Liver (tissue), 9 donors: ENCODE measurements around the gene CPNE9. TPM values are rescaled to one million over a fixed set of nuclear protein-coding genes. Genes with fewer than 3 reads are reported as not detected.

Experiments used
- DNase-seq: peaks from one replicate; pipeline ENCODE4 v3.0.0-alpha.2; 2017; ENCODE audit warnings: low spot score
- H3K27ac ChIP-seq, 2 donors: one replicate each; pipeline ENCODE4 v1.7.0; 2013; ENCODE audit warnings: inconsistent platforms in 2 of 2, low read length in 2 of 2, control low read depth in 1 of 2, low read depth in 1 of 2, mild to moderate bottlenecking in 1 of 2
- H3K27me3 ChIP-seq, 4 donors: one replicate each; pipeline versions ENCODE4 v1.6.1 to v1.7.0; 2013; ENCODE audit warnings: low read length in 3 of 4, inconsistent platforms in 1 of 4, mild to moderate bottlenecking in 1 of 4, moderate library complexity in 1 of 4; ENCODE audit not compliant: control insufficient read depth in 4 of 4, insufficient read depth in 4 of 4
- H3K36me3 ChIP-seq, 4 donors: one replicate each; pipeline versions ENCODE4 v1.6.1 to v1.7.0; 2013; ENCODE audit warnings: low read length in 3 of 4, mild to moderate bottlenecking in 3 of 4, low read depth in 1 of 4, moderate library complexity in 1 of 4; ENCODE audit not compliant: control insufficient read depth in 4 of 4, insufficient read depth in 3 of 4
- H3K4me1 ChIP-seq, 4 donors: one replicate each; pipeline versions ENCODE4 v1.6.1 to v1.7.0; 2013; ENCODE audit warnings: low read length in 3 of 4, mild to moderate bottlenecking in 3 of 4, moderate library complexity in 1 of 4; ENCODE audit not compliant: control insufficient read depth in 4 of 4, insufficient read depth in 4 of 4
- H3K4me3 ChIP-seq, 3 donors: one replicate each; pipeline versions ENCODE4 v1.6.1 to v1.7.0; 2013; ENCODE audit warnings: low read length in 3 of 3, control low read depth in 1 of 3, low read depth in 1 of 3, mild to moderate bottlenecking in 1 of 3
- H3K9ac ChIP-seq, 2 donors: one replicate each; pipeline ENCODE4 v1.7.0; 2013; ENCODE audit warnings: low read length in 2 of 2, mild to moderate bottlenecking in 2 of 2, moderate library complexity in 2 of 2, control low read depth in 1 of 2, low read depth in 1 of 2
- H3K9me3 ChIP-seq, 4 donors: one replicate each; pipeline versions ENCODE4 v1.6.1 to v1.7.0; 2013; ENCODE audit warnings: low read length in 3 of 4; ENCODE audit not compliant: control insufficient read depth in 4 of 4
- FOXA1 ChIP-seq: IDR thresholded peaks from 2 replicates; pipeline ENCODE4 v1.6.1; 2016; ENCODE audit warnings: antibody characterized with exemption
- FOXA2 ChIP-seq: IDR thresholded peaks from 2 replicates; pipeline ENCODE4 v1.6.1; 2016; ENCODE audit warnings: antibody characterized with exemption
- GABPA ChIP-seq, 2 donors: IDR thresholded peaks in 1 of 2; conservative IDR thresholded peaks in 1 of 2; 2 replicates each; pipeline ENCODE4 v1.6.1; 2016; ENCODE audit warnings: antibody characterized with exemption in 2 of 2, mild to moderate bottlenecking in 1 of 2, moderate library complexity in 1 of 2
- HNF4A ChIP-seq, 2 donors: conservative IDR thresholded peaks; 2 replicates each; pipeline ENCODE4 v1.6.1; 2016; ENCODE audit warnings: antibody characterized with exemption in 2 of 2, mild to moderate bottlenecking in 2 of 2
- HNF4G ChIP-seq: IDR thresholded peaks from 2 replicates; pipeline ENCODE4 v1.6.1; 2016; ENCODE audit warnings: antibody characterized with exemption
- JUND ChIP-seq, 2 donors: IDR thresholded peaks; 2 replicates each; pipeline ENCODE4 v1.6.1; 2016; ENCODE audit warnings: antibody characterized with exemption in 2 of 2
- NR2F2 ChIP-seq: IDR thresholded peaks from 2 replicates; pipeline ENCODE4 v1.6.1; 2016; ENCODE audit warnings: antibody characterized with exemption
- RAD21 ChIP-seq, 2 donors: IDR thresholded peaks; 2 replicates each; pipeline ENCODE4 v1.6.1; 2016; ENCODE audit warnings: antibody characterized with exemption in 2 of 2, mild to moderate bottlenecking in 2 of 2
- RXRA ChIP-seq, 2 donors: IDR thresholded peaks; 2 replicates each; pipeline ENCODE4 v1.6.1; 2017 to 2018; ENCODE audit warnings: antibody characterized with exemption in 2 of 2, mild to moderate bottlenecking in 1 of 2
- SP1 ChIP-seq: IDR thresholded peaks from 2 replicates; pipeline ENCODE4 v1.6.1; 2018; ENCODE audit warnings: antibody characterized with exemption, mild to moderate bottlenecking
- TAF1 ChIP-seq: conservative IDR thresholded peaks from 2 replicates; pipeline ENCODE4 v1.6.1; 2016; ENCODE audit warnings: antibody characterized with exemption, mild to moderate bottlenecking
- YY1 ChIP-seq: IDR thresholded peaks from 2 replicates; pipeline ENCODE4 v1.6.1; 2016; ENCODE audit warnings: antibody characterized with exemption, mild to moderate bottlenecking
- WGBS: extraction: QIAGEN DNeasy Blood & Tissue Kit; methylation state at CpG from one replicate; pipeline ENCODE4 v1.1.7; 2013; 5-methylcytosine and 5-hydroxymethylcytosine counted together
- polyA plus RNA-seq, 2 donors: library from polyadenylated mRNA; stranded (reverse) in 1 of 2; unstranded in 1 of 2; fragments of 200-250 nt in 1 of 2; fragments of >200 nt in 1 of 2; fragmentation: Nextera tagmentation in 1 of 2; extraction: Ambion mirVana in 1 of 2; gene quantifications; one replicate each; pipeline versions ENCODE4 v1.2.1 to v1.2.3, GENCODE V29; 2013 to 2015
- total RNA-seq, 2 donors: library from RNA; depleted of rRNA; stranded (reverse); fragments of >200 nt; gene quantifications; one replicate each; pipeline ENCODE4 v1.2.3, GENCODE V29; 2014
- TF ChIP-seq, protein P1 (sequence below): fragments of 150-350 bp; IDR thresholded peaks from 2 replicates; pipeline ENCODE4 v1.5.1; 2017; ENCODE audit warnings: improper control_type of control experiment, low read depth, low read length; ENCODE audit not compliant: missing input control
- TF ChIP-seq, protein P2 (sequence below): IDR thresholded peaks from 2 replicates; pipeline ENCODE4 v1.6.1; 2016; ENCODE audit warnings: antibody characterized with exemption
- TF ChIP-seq, protein P3 (sequence below): IDR thresholded peaks from 2 replicates; pipeline ENCODE4 v1.6.1; 2016; ENCODE audit warnings: antibody characterized with exemption
- TF ChIP-seq, protein P4 (sequence below): IDR thresholded peaks from 2 replicates; pipeline ENCODE4 v1.6.1; 2016; ENCODE audit warnings: antibody characterized with exemption
- donor health status: healthy.
- donor health status: healthy.
- donor health status: healthy.
- donor health status: healthy.
- donor health status: healthy.

Gene CPNE9
- total and polyA plus RNA-seq, 4 donors: not detected

DNA sequence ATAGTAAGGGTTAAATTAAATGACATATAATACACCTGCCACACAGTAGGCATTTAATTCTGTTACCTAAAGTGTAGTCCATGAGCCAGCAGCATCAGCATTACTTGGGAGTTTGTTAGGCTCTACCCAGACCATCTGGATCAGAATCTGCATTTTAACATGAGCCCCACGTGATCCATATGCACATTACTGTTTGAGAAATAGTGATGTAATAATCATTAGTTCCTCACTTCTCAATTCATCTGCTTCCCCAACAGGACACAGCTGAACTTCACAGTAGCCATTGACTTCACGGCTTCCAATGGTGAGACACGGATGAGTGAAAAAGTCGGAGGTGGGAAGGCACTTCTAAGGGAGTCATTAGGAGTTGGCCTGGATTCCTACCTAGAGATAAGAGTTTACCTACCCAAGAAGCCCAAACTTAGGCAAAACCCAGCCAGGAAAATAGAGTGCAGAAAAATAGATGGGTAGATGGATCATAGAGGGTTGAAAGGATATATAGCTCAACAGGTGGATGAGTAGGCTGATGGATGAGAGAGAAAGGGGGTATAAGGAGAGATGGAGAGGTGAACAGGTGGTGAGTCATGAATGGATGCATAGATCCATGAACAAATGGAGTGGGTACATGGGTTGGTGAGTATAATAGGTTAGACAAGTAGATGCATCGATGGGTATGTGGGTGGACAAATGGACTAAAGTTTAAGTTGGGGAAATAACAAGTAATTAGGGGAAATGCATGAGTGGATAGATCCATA is 13.3 kb downstream of the CPNE9 start:
- DNase-seq: no peak
- Histone ChIP-seq H3K4me1 (no peaks in the 10 kb centered on the region), H3K4me3 (no peak overlapping the region), H3K27ac (no peak overlapping the region), H3K27me3 (no peaks in the 10 kb centered on the region), H3K36me3 (no peaks in the 10 kb centered on the region), H3K9ac (no peak overlapping the region), H3K9me3 (no peaks in the 10 kb centered on the region)
- 79% methylated on average over 5 of the region's 5 CpGs for WGBS
- TF ChIP-seq YY1 (no peak), NR2F2 (no peak), RAD21 (IDR thresholded peaks at IDR 0.05) (no peak), RXRA (IDR thresholded peaks at IDR 0.05) (no peak), HNF4G (no peak), HNF4A (conservative IDR thresholded peaks at IDR 0.05) (no peak), SP1 (no peak), JUND (IDR thresholded peaks at IDR 0.05) (no peak)
- TF ChIP-seq, protein P1, sequence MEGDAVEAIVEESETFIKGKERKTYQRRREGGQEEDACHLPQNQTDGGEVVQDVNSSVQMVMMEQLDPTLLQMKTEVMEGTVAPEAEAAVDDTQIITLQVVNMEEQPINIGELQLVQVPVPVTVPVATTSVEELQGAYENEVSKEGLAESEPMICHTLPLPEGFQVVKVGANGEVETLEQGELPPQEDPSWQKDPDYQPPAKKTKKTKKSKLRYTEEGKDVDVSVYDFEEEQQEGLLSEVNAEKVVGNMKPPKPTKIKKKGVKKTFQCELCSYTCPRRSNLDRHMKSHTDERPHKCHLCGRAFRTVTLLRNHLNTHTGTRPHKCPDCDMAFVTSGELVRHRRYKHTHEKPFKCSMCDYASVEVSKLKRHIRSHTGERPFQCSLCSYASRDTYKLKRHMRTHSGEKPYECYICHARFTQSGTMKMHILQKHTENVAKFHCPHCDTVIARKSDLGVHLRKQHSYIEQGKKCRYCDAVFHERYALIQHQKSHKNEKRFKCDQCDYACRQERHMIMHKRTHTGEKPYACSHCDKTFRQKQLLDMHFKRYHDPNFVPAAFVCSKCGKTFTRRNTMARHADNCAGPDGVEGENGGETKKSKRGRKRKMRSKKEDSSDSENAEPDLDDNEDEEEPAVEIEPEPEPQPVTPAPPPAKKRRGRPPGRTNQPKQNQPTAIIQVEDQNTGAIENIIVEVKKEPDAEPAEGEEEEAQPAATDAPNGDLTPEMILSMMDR: no peak
- TF ChIP-seq, protein P2, sequence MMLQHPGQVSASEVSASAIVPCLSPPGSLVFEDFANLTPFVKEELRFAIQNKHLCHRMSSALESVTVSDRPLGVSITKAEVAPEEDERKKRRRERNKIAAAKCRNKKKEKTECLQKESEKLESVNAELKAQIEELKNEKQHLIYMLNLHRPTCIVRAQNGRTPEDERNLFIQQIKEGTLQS: no peak

DNA sequence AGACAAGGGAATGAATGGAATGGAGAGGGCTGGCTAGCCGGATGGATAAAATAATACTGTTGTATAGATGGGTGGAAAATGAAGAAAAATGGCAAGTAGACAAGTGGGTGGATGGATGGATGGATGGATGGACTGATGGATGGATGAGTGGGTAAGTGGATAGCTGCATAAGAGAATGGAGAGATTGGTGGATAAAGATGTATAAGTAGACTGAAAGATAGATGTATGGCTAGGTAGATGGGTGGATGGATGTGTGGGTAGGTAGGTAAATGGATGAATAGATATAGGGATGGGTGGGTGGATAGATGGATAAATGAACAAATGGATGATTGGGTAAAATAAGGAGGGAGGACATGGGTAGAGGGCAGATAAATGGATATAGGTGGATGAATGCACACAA is 13.9 kb downstream of the CPNE9 start:
- H3K27ac ChIP-seq: no peak overlapping the region
- no peak overlapping the region for H3K4me3 ChIP-seq
- no peaks in the 10 kb centered on the region for H3K27me3 ChIP-seq
- 82% methylated on average over 1 of the region's 1 CpG for WGBS
- no peak for DNase-seq
- no peaks in the 10 kb centered on the region for H3K9me3 ChIP-seq
- H3K4me1 ChIP-seq: no peaks in the 10 kb centered on the region
- no peak overlapping the region for H3K9ac ChIP-seq
- TF ChIP-seq GABPA (IDR thresholded peaks at IDR 0.05 in 1 of 2, conservative IDR thresholded peaks at IDR 0.05 in 1 of 2): no peak
- no peak for TF ChIP-seq RAD21 (IDR thresholded peaks at IDR 0.05)
- no peak for TF ChIP-seq YY1
- TF ChIP-seq RXRA (IDR thresholded peaks at IDR 0.05): no peak
- TF ChIP-seq, protein P3, sequence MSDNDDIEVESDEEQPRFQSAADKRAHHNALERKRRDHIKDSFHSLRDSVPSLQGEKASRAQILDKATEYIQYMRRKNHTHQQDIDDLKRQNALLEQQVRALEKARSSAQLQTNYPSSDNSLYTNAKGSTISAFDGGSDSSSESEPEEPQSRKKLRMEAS: no peak
- TF ChIP-seq JUND (IDR thresholded peaks at IDR 0.05): no peak
- TF ChIP-seq, protein P4, sequence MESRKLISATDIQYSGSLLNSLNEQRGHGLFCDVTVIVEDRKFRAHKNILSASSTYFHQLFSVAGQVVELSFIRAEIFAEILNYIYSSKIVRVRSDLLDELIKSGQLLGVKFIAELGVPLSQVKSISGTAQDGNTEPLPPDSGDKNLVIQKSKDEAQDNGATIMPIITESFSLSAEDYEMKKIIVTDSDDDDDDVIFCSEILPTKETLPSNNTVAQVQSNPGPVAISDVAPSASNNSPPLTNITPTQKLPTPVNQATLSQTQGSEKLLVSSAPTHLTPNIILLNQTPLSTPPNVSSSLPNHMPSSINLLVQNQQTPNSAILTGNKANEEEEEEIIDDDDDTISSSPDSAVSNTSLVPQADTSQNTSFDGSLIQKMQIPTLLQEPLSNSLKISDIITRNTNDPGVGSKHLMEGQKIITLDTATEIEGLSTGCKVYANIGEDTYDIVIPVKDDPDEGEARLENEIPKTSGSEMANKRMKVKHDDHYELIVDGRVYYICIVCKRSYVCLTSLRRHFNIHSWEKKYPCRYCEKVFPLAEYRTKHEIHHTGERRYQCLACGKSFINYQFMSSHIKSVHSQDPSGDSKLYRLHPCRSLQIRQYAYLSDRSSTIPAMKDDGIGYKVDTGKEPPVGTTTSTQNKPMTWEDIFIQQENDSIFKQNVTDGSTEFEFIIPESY: no peak
- no peak for TF ChIP-seq TAF1
- no peak for TF ChIP-seq HNF4G
- TF ChIP-seq HNF4A (conservative IDR thresholded peaks at IDR 0.05): no peak
- TF ChIP-seq, protein P1: no peak
- TF ChIP-seq SP1: no peak
- TF ChIP-seq FOXA1: no peak
- TF ChIP-seq, protein P2: no peak
- no peak for TF ChIP-seq FOXA2
- no peaks in the 10 kb centered on the region for H3K36me3 ChIP-seq
